ENCODE measurements around the gene KRTAP10-2.

- no peak for TF ChIP-seq CTCF (IDR thresholded peaks at IDR 0.05; ENCODE audit: borderline replicate concordance, extremely low read depth, low read length, poor library complexity, severe bottlenecking)
- TF ChIP-seq EZH2 (IDR thresholded peaks at IDR 0.05; ENCODE audit: borderline replicate concordance, low read depth, low read length, severe bottlenecking) = no peak
Observed at GRCh38 chr21:44572959-44573583, 21.8 kb upstream of the KRTAP10-2 start.
